ENCODE results near the gene SYTL2.
"Not testable (repeated sequence)": the region's sequence is repeated elsewhere in the genome, so short reads cannot be mapped to it uniquely, and the experiment has no call there.

GRCh38 chr11:85654343-85654742, 156.6 kb downstream of the SYTL2 start:
- not testable (repeated sequence) for TF ChIP-seq CTCF (conservative IDR thresholded peaks at IDR 0.05 in 1 of 2, IDR thresholded peaks at IDR 0.05 in 1 of 2; ENCODE audit: low read depth in 1 of 2, low read length in 2 of 2); EZH2 (IDR thresholded peaks at IDR 0.05; ENCODE audit: low read length, missing control alignments)
